Right cardiac atrium (tissue), 5 donors: ENCODE results near the gene NPY2R. TPM values are rescaled to one million over a fixed set of nuclear protein-coding genes. Genes with fewer than 3 reads are reported as not detected.

Experiments
- ATAC-seq, 2 donors: fragments of 200-7000 bp; cut with Tn5 transposase; one replicate each; pipeline versions ENCODE4 v1.8.0 to v1.9.1; 2020; ENCODE audit warnings: moderate library complexity in 2 of 2, mild to moderate bottlenecking in 1 of 2
- DNase-seq, 3 donors: peaks; one replicate each; pipeline ENCODE4 v3.0.0-alpha.2; 2020
- H3K27ac ChIP-seq: one replicate; pipeline ENCODE4 v1.5.1; 2013; ENCODE audit warnings: mild to moderate bottlenecking, low read length, control low read depth, moderate library complexity
- H3K27me3 ChIP-seq: one replicate; pipeline ENCODE4 v1.6.1; 2013; ENCODE audit not compliant: control insufficient read depth, insufficient read depth
- H3K4me1 ChIP-seq: one replicate; pipeline ENCODE4 v1.6.1; 2013; ENCODE audit warnings: low read length; ENCODE audit not compliant: control insufficient read depth, insufficient read depth
- H3K4me3 ChIP-seq: one replicate; pipeline ENCODE4 v1.5.1; 2013; ENCODE audit warnings: low read length, control low read depth
- H3K9me3 ChIP-seq: one replicate; pipeline ENCODE4 v1.6.1; 2013; ENCODE audit warnings: low read length; ENCODE audit not compliant: control insufficient read depth
- WGBS: extraction: QIAGEN DNeasy Blood & Tissue Kit; methylation state at CpG from one replicate; pipeline ENCODE4 v1.1.7; 2013; 5-methylcytosine and 5-hydroxymethylcytosine counted together
- intact Hi-C, 4 donors: fragments of 100-400 bp; cut with DNase I; formaldehyde crosslinking; loops; one replicate each; pipeline versions ENCODE4 v1.11.0 to v1.14.0; 2022 to 2023
- polyA plus RNA-seq: library from polyadenylated mRNA; stranded (reverse); fragments of 200-250 nt; gene quantifications from one replicate; pipeline ENCODE4 v1.2.3, GENCODE V29; 2013
- total RNA-seq, 4 donors: library from RNA; stranded (reverse); fragmentation: NEBNext Ultra II Directional; extraction: Animal tissue kit (Norgen Biotek cat#: 25700); gene quantifications; one replicate each; pipeline ENCODE4 v1.2.1, GENCODE V29; 2021
- donor health status: healthy with polysubstance abuse.
- donor health status: DM: no; HTN: yes; CAD: no.
- donor health status: DM: no; HTN: no; CAD: no.
- donor health status: DM: no; HTN: yes; CAD: no; lungs with severe emphysema.
- donor health status: DM: yes; HTN: yes; CAD: no.

Gene NPY2R
- total and polyA plus RNA-seq, 5 donors, result 0.05 to 0.14 (median 0.12) TPM; not detected in 2

DNA sequence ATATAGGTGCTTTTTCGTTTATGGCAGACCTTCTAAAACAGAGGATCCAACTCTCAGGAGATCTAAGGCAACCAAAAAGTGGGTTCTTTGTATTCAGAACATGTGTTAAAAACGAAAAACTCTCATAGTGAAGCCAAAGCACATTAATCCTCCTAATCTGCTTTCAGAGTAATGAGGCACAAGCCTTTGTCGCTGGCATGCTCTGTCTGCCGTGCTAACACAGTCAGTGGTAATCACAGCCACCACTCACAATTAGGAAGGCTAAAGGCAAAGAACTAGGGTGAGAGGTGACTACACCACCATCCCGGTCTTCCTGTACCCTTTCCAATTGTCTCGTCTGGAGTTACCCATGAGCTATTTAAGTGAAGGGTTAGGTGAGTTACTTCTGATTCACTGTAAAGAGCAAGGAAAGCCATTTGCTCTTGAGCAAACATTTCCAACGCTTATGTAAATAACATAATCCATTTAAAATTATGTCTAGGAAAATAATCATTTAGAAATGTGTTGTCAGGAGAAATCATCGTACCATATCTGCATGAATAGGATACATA lies 40.7 kb downstream of the NPY2R start:
- DNase-seq (no peak), ATAC-seq (no peak)
- intact Hi-C loops, result no loop called here
- 57% methylated on average over 8 of the region's 8 CpGs for WGBS
- no peak overlapping the region for H3K4me3 ChIP-seq
- H3K9me3 ChIP-seq, result no peaks in the 10 kb centered on the region
- no peak overlapping the region for H3K27ac ChIP-seq
- no peaks in the 10 kb centered on the region for H3K4me1 ChIP-seq
- no peaks in the 10 kb centered on the region for H3K27me3 ChIP-seq

DNA sequence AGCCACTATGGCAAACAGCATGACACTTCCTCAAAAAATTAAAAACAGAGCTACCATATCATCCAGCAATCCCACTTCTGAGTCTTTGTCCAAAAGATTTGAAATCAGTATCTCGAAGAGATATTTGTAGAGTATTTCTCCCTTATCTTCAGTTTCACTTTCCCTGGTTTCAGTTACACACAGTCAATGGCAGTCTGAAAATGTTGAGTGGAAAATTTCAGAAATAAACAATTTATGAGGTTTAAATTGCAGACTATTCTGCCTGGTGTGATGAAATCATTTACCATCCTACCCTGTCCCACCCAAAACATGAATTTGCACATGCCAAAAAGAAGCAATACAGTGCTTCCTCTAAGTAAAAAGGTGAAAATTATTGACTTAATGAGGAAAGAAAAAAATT lies 43.9 kb downstream of the NPY2R start:
- no peak for DNase-seq
- no peaks in the 10 kb centered on the region for H3K27me3 ChIP-seq
- no peak for ATAC-seq
- intact Hi-C loops, result no loop called here
- H3K9me3 ChIP-seq, result no peaks in the 10 kb centered on the region
- no peak overlapping the region for H3K4me3 ChIP-seq
- H3K27ac ChIP-seq, result no peak overlapping the region
- H3K4me1 ChIP-seq, result no peaks in the 10 kb centered on the region
- 42% methylated on average over 1 of the region's 1 CpG for WGBS

DNA sequence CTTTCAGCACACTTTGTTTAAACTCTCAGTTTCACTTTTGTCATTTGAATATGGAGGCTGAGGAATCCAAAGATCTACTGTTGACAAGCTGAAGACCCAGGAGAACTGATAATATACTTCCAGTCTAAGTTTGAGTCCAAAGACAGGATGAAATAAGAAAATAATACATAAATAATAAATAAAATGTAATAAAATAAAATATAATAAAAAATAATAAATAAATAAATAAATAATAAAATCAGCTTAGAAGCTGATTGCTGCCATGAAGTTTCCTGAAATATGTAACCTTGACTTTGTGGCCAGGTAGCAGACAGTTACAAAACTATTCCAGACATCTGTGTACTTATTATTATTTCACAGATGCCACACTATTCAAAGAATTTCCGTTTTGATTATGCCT lies 55.0 kb downstream of the NPY2R start:
- intact Hi-C loops, result no loop called here
- H3K27me3 ChIP-seq, result no peaks in the 10 kb centered on the region
- H3K9me3 ChIP-seq, result no peaks in the 10 kb centered on the region
- 76% methylated on average over 1 of the region's 1 CpG for WGBS
- no peak for DNase-seq
- H3K4me3 ChIP-seq, result no peak overlapping the region
- no peak for ATAC-seq
- H3K27ac ChIP-seq, result no peak overlapping the region
- H3K4me1 ChIP-seq, result no peaks in the 10 kb centered on the region

GRCh38 chr4:155265113-155265512 lies 56.7 kb downstream of the NPY2R start:
- no peak for DNase-seq
- intact Hi-C loops, result no loop called here
- H3K9me3 ChIP-seq, result no peaks in the 10 kb centered on the region
- no peak for ATAC-seq
- no peaks in the 10 kb centered on the region for H3K4me1 ChIP-seq
- no peak overlapping the region for H3K4me3 ChIP-seq
- WGBS, result 73% methylated on average over 2 of the region's 2 CpGs
- H3K27ac ChIP-seq, result no peak overlapping the region
- no peaks in the 10 kb centered on the region for H3K27me3 ChIP-seq

Other genes with a start within 250 kb of the NPY2R start
- 10 to 100 TPM in 1 of 4 donors, 1 to 10 TPM in 3; 7.0 to 12.2 (median 9.2) TPM for gene MAP9, start 168.3 kb downstream of the NPY2R start, total RNA-seq
- gene MAP9, start 168.3 kb downstream of the NPY2R start, polyA plus RNA-seq, result 3.1 TPM